NB4 (cell line): ENCODE measurements around the gene CHRNE.

Experiments used
- POLR2A ChIP-seq: IDR thresholded peaks from 2 replicates; pipeline ENCODE4 v1.6.1; 2011; ENCODE audit warnings: mild to moderate bottlenecking; ENCODE audit not compliant: insufficient read length; ENCODE audit errors: extremely low read depth
- TF ChIP-seq, protein P1 (sequence below): IDR thresholded peaks from one replicate; pipeline ENCODE4 v1.5.1; 2012; ENCODE audit warnings: low read depth, low read length

DNA sequence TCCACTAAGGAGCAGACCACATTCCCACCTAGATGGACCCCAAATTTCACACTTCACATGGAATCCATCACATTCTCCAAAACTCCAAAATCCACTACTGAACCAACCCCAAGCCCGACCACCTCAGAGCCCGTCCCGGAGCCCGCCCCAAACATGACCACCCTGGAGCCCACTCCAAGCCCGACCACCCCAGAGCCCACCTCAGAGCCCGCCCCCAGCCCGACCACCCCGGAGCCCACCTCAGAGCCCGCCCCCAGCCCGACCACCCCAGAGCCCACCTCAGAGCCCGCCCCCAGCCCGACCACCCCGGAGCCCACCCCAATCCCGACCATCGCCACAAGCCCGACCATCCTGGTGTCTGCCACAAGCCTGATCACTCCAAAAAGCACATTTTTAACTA lies 30.7 kb upstream of the CHRNE start:
- TF ChIP-seq, protein P1, sequence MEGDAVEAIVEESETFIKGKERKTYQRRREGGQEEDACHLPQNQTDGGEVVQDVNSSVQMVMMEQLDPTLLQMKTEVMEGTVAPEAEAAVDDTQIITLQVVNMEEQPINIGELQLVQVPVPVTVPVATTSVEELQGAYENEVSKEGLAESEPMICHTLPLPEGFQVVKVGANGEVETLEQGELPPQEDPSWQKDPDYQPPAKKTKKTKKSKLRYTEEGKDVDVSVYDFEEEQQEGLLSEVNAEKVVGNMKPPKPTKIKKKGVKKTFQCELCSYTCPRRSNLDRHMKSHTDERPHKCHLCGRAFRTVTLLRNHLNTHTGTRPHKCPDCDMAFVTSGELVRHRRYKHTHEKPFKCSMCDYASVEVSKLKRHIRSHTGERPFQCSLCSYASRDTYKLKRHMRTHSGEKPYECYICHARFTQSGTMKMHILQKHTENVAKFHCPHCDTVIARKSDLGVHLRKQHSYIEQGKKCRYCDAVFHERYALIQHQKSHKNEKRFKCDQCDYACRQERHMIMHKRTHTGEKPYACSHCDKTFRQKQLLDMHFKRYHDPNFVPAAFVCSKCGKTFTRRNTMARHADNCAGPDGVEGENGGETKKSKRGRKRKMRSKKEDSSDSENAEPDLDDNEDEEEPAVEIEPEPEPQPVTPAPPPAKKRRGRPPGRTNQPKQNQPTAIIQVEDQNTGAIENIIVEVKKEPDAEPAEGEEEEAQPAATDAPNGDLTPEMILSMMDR, result no peak
- TF ChIP-seq POLR2A, result no peak
